SK-N-SH treated with all-trans-retinoic acid at 6 μM for 48 hours (cell line): Measurements from ENCODE around the gene FAM185A.

Experiments used
- ARNTL ChIP-seq: fragments of 450-650 bp; formaldehyde crosslinking; IDR thresholded peaks from 2 replicates; pipeline ENCODE4 v1.5.0; 2020; ENCODE audit warnings: low read depth, mild to moderate bottlenecking, moderate library complexity, borderline replicate concordance
- ISL1 ChIP-seq: fragments of 250-450 bp; sonication (Bioruptor Pico); IDR thresholded peaks from 2 replicates; pipeline ENCODE4 v2.1.2; 2022; ENCODE audit warnings: mild to moderate bottlenecking, moderate library complexity
- OSR1 ChIP-seq: fragments of 250-450 bp; sonication (Bioruptor Pico); IDR thresholded peaks from 2 replicates; pipeline ENCODE4 v1.8.0; 2022; ENCODE audit warnings: moderate library complexity, mild to moderate bottlenecking, inconsistent platforms

DNA sequence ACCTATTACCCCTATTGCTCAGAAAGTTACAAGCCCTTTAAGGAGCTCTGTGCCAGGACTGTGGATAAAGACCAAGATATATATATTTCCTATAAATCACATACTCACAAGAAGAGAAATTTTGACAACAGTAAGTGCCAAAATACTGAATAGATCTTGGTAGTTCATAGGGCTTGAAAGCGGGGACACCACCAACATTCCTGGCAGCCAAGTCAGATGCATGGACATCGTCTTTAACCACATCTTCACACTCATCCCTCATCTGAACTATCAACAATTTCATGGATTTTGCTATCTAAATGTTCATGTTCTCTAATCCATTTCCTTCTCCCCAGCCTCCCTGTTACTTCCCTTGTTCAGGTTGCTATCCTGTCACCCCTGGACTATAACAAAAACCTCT, 96.5 kb downstream of the FAM185A start:
- TF ChIP-seq ARNTL: no peak
- no peak for TF ChIP-seq ISL1
- TF ChIP-seq OSR1 (CRISPR knock-in tag): no peak
